GM18868 (cell line): ENCODE measurements around the gene RMI1.
A peak's percentile ranks its signal among the peaks of the same experiment; 100 is the strongest.
"Not testable (repeated sequence)": the region's sequence is repeated elsewhere in the genome, so short reads cannot be mapped to it uniquely, and the experiment has no call there.

Experiments used
- ATAC-seq: cut with Tn5 transposase; IDR thresholded peaks from one replicate; pipeline ENCODE4 v1.9.1; 2021; ENCODE audit warnings: mild to moderate bottlenecking, moderate library complexity; ENCODE audit not compliant: unreplicated experiment

The RMI1 gene

GRCh38 chr9:84002344-84002743 is 21.7 kb downstream of the RMI1 start:
- ATAC-seq = peak; percentile 86

GRCh38 chr9:84003246-84003645 is 22.6 kb downstream of the RMI1 start:
- ATAC-seq = no peak

GRCh38 chr9:84007662-84008061 is 27.1 kb downstream of the RMI1 start:
- ATAC-seq = no peak

GRCh38 chr9:84024041-84024575 is 43.5 kb downstream of the RMI1 start:
- no peak for ATAC-seq

- no peak for ATAC-seq
These were observed 46.6 kb downstream of the RMI1 start for GRCh38 chr9:84027201-84027600.

GRCh38 chr9:84031534-84031933 is 50.9 kb downstream of the RMI1 start:
- ATAC-seq = no peak

- ATAC-seq = not testable (repeated sequence)
These were observed 61.3 kb downstream of the RMI1 start for GRCh38 chr9:84041857-84042256.

- ATAC-seq = no peak
These were observed 65.0 kb downstream of the RMI1 start for GRCh38 chr9:84045481-84046097.
